Stimulated activated CD8-positive, alpha-beta memory T cell treated with anti-CD3 and anti-CD28 coated beads, Interleukin-7, amount 100 ng/mL, for 4 hours (primary cell): ENCODE data around the gene NBAS.
A peak's percentile ranks its signal among the peaks of the same experiment; 100 is the strongest.

Experiments
- DNase-seq, 2 donors: peaks; one replicate each; pipeline ENCODE4 v3.0.0-alpha.2; 2020; ENCODE audit warnings: low read depth in 2 of 2

The NBAS gene

GRCh38 chr2:15591373-15591691, 30.2 kb upstream of the NBAS start:
- DNase-seq, result no peak

GRCh38 chr2:15588329-15588919, 27.3 kb upstream of the NBAS start:
- DNase-seq, result no peak

- DNase-seq, result no peak
Observed at GRCh38 chr2:15584767-15585469, 23.8 kb upstream of the NBAS start.

GRCh38 chr2:15584316-15584715, 23.2 kb upstream of the NBAS start:
- no peak for DNase-seq

- no peak for DNase-seq
Observed at GRCh38 chr2:15583826-15584225, 22.7 kb upstream of the NBAS start.

GRCh38 chr2:15582710-15583357, 21.7 kb upstream of the NBAS start:
- no peak for DNase-seq

GRCh38 chr2:15580451-15580850, 19.3 kb upstream of the NBAS start:
- DNase-seq, result no peak

GRCh38 chr2:15579641-15580040, 18.5 kb upstream of the NBAS start:
- DNase-seq, result no peak

- DNase-seq, result peak; percentile 68 to 81
Observed at GRCh38 chr2:15577071-15577735, 16.1 kb upstream of the NBAS start.

GRCh38 chr2:15571729-15572128, 10.6 kb upstream of the NBAS start:
- no peak for DNase-seq

GRCh38 chr2:15570104-15570503, 9.0 kb upstream of the NBAS start:
- DNase-seq, result no peak

- DNase-seq, result no peak
Observed at GRCh38 chr2:15568874-15569273, 7.7 kb upstream of the NBAS start.

GRCh38 chr2:15566912-15567311, 5.8 kb upstream of the NBAS start:
- DNase-seq, result no peak

GRCh38 chr2:15565994-15566671, 5.0 kb upstream of the NBAS start:
- DNase-seq, result no peak

- DNase-seq, result no peak
Observed at GRCh38 chr2:15565392-15565791, 4.3 kb upstream of the NBAS start.

GRCh38 chr2:15563227-15564100, 2.3 kb upstream of the NBAS start:
- DNase-seq, result no peak

GRCh38 chr2:15562354-15563031, 1.4 kb upstream of the NBAS start:
- no peak for DNase-seq

- DNase-seq, result peak in 1 of 2 donors; percentile 3
Observed at GRCh38 chr2:15561574-15562344, 625 bp upstream of the NBAS start.

- no peak for DNase-seq
Observed at GRCh38 chr2:15560140-15560987, 770 bp downstream of the NBAS start.
